ENCODE data around the gene CPLANE2. TPM values are rescaled to one million over a fixed set of nuclear protein-coding genes. Genes with fewer than 3 reads are reported as not detected.

Gene CPLANE2
- total RNA-seq, 1 donor from 2014 or later = 5.1 TPM

- CTCF ChIA-PET = no interaction called here
- intact Hi-C loops (cut with micrococcal nuclease) = no loop called here
Observed at GRCh38 chr1:16275591-16275990, 38.6 kb upstream of the CPLANE2 start.

GRCh38 chr1:16267690-16268180, 30.8 kb upstream of the CPLANE2 start:
- no peak overlapping the region for H3K4me3 Mint-ChIP-seq
- H3K9me3 Mint-ChIP-seq = no peaks in the 10 kb centered on the region
- no peak for TF ChIP-seq CTCF (IDR thresholded peaks at IDR 0.05)
- H3K36me3 Mint-ChIP-seq (ENCODE audit: low read depth) = peaks cover 13% of the 10 kb centered on the region
- DNase-seq (no peak), ATAC-seq (ENCODE audit: low read depth) (no peak)
- CTCF ChIA-PET = no interaction called here
- no peaks in the 10 kb centered on the region for H3K27me3 Mint-ChIP-seq
- intact Hi-C loops (cut with micrococcal nuclease) = no loop called here
- POLR2A ChIA-PET = no interaction called here
- no peak overlapping the region for H3K27ac Mint-ChIP-seq
- H3K4me1 Mint-ChIP-seq = peaks cover 2% of the 10 kb centered on the region

More at GRCh38 chr1:16275591-16275990, 38.6 kb upstream of the CPLANE2 start:
- no peak overlapping the region for H3K4me3 Mint-ChIP-seq
- no peak for TF ChIP-seq CTCF (IDR thresholded peaks at IDR 0.05)
- peaks cover 33% of the 10 kb centered on the region for H3K36me3 Mint-ChIP-seq (ENCODE audit: low read depth)
- peaks cover 2% of the 10 kb centered on the region for H3K4me1 Mint-ChIP-seq
- H3K27ac Mint-ChIP-seq = no peak overlapping the region
- POLR2A ChIA-PET = no interaction called here
- H3K27me3 Mint-ChIP-seq = no peaks in the 10 kb centered on the region
- no peak for DNase-seq
- H3K9me3 Mint-ChIP-seq = no peaks in the 10 kb centered on the region
- ATAC-seq (ENCODE audit: low read depth) = no peak

- DNase-seq (no peak), ATAC-seq (ENCODE audit: low read depth) (no peak)
- peaks cover 10% of the 10 kb centered on the region for H3K36me3 Mint-ChIP-seq (ENCODE audit: low read depth)
- H3K9me3 Mint-ChIP-seq = no peaks in the 10 kb centered on the region
- no peak for TF ChIP-seq CTCF (IDR thresholded peaks at IDR 0.05)
- intact Hi-C loops (cut with micrococcal nuclease) = no loop called here
- POLR2A ChIA-PET = no interaction called here
- CTCF ChIA-PET = no interaction called here
- H3K4me1 Mint-ChIP-seq = peaks cover 2% of the 10 kb centered on the region
- no peaks in the 10 kb centered on the region for H3K27me3 Mint-ChIP-seq
- no peak overlapping the region for H3K4me3 Mint-ChIP-seq
- no peak overlapping the region for H3K27ac Mint-ChIP-seq
Observed at GRCh38 chr1:16266411-16267118, 29.6 kb upstream of the CPLANE2 start.

GRCh38 chr1:16262067-16262466, 25.1 kb upstream of the CPLANE2 start:
- no peaks in the 10 kb centered on the region for H3K4me1 Mint-ChIP-seq
- ChIA-PET CTCF (no interaction called here), POLR2A (no interaction called here)
- no peak overlapping the region for H3K4me3 Mint-ChIP-seq
- DNase-seq = no peak
- TF ChIP-seq CTCF (IDR thresholded peaks at IDR 0.05) = no peak
- no peaks in the 10 kb centered on the region for H3K27me3 Mint-ChIP-seq
- no peaks in the 10 kb centered on the region for H3K9me3 Mint-ChIP-seq
- intact Hi-C loops (cut with micrococcal nuclease) = no loop called here
- H3K36me3 Mint-ChIP-seq (ENCODE audit: low read depth) = peaks cover 6% of the 10 kb centered on the region
- H3K27ac Mint-ChIP-seq = no peak overlapping the region
- no peak for ATAC-seq (ENCODE audit: low read depth)

GRCh38 chr1:16260814-16261213, 23.8 kb upstream of the CPLANE2 start:
- POLR2A ChIA-PET = no interaction called here
- no peak overlapping the region for H3K4me3 Mint-ChIP-seq
- no peak for DNase-seq
- no peaks in the 10 kb centered on the region for H3K27me3 Mint-ChIP-seq
- no peak for TF ChIP-seq CTCF (IDR thresholded peaks at IDR 0.05)
- no peaks in the 10 kb centered on the region for H3K4me1 Mint-ChIP-seq
- no peak for ATAC-seq (ENCODE audit: low read depth)
- no peaks in the 10 kb centered on the region for H3K9me3 Mint-ChIP-seq
- no peak overlapping the region for H3K27ac Mint-ChIP-seq
- CTCF ChIA-PET = interaction anchor here (0.7 kb wide), 1 partner anchor 183 kb away, joined by 3 read pairs; no protein-coding TSS in a partner anchor
- intact Hi-C loops (cut with micrococcal nuclease) = no loop called here
- peaks cover 15% of the 10 kb centered on the region for H3K36me3 Mint-ChIP-seq (ENCODE audit: low read depth)
